ENCODE measurements around the gene GGN.

GRCh38 chr19:38377052-38377451 is 10.8 kb downstream of the GGN start:
- TF ChIP-seq CTCF (optimal IDR thresholded peaks at IDR 0.05 in 1 of 3, IDR thresholded peaks at IDR 0.05 in 1 of 3, conservative IDR thresholded peaks at IDR 0.05 in 1 of 3; ENCODE audit: extremely low read depth in 1 of 3, insufficient read depth in 2 of 3, low read length in 3 of 3): no peak
- TF ChIP-seq EZH2 (IDR thresholded peaks at IDR 0.05; ENCODE audit: low read length): no peak
